ENCODE data around the gene CCL11. TPM values are rescaled to one million over a fixed set of nuclear protein-coding genes. Genes with fewer than 3 reads are reported as not detected.

The CCL11 gene
- total and polyA plus RNA-seq, 2 of the 8 experiments (the other 6 are each of a cell fraction or from before 2014, with no cell fraction given): not detected

DNA sequence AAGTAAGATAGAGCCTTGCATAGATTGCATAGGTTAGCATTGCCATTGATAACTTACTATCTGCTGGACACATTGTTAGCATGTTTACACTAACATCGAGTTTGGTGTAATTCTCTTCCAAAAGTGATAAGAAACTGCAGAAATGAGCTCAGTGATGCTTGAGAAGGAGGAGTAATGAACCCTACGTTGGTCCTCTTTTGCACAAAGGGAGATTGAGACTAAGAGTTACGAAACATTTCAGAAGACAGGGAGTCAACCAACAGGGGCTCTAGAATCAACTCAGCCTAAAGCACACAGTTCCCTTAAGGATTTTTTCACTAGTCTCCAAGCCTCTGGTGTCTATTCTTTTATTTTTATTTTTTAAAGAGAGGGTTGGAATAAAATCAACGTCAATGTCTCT, 8.7 kb upstream of the CCL11 start (continued):
- TF ChIP-seq, protein P1, sequence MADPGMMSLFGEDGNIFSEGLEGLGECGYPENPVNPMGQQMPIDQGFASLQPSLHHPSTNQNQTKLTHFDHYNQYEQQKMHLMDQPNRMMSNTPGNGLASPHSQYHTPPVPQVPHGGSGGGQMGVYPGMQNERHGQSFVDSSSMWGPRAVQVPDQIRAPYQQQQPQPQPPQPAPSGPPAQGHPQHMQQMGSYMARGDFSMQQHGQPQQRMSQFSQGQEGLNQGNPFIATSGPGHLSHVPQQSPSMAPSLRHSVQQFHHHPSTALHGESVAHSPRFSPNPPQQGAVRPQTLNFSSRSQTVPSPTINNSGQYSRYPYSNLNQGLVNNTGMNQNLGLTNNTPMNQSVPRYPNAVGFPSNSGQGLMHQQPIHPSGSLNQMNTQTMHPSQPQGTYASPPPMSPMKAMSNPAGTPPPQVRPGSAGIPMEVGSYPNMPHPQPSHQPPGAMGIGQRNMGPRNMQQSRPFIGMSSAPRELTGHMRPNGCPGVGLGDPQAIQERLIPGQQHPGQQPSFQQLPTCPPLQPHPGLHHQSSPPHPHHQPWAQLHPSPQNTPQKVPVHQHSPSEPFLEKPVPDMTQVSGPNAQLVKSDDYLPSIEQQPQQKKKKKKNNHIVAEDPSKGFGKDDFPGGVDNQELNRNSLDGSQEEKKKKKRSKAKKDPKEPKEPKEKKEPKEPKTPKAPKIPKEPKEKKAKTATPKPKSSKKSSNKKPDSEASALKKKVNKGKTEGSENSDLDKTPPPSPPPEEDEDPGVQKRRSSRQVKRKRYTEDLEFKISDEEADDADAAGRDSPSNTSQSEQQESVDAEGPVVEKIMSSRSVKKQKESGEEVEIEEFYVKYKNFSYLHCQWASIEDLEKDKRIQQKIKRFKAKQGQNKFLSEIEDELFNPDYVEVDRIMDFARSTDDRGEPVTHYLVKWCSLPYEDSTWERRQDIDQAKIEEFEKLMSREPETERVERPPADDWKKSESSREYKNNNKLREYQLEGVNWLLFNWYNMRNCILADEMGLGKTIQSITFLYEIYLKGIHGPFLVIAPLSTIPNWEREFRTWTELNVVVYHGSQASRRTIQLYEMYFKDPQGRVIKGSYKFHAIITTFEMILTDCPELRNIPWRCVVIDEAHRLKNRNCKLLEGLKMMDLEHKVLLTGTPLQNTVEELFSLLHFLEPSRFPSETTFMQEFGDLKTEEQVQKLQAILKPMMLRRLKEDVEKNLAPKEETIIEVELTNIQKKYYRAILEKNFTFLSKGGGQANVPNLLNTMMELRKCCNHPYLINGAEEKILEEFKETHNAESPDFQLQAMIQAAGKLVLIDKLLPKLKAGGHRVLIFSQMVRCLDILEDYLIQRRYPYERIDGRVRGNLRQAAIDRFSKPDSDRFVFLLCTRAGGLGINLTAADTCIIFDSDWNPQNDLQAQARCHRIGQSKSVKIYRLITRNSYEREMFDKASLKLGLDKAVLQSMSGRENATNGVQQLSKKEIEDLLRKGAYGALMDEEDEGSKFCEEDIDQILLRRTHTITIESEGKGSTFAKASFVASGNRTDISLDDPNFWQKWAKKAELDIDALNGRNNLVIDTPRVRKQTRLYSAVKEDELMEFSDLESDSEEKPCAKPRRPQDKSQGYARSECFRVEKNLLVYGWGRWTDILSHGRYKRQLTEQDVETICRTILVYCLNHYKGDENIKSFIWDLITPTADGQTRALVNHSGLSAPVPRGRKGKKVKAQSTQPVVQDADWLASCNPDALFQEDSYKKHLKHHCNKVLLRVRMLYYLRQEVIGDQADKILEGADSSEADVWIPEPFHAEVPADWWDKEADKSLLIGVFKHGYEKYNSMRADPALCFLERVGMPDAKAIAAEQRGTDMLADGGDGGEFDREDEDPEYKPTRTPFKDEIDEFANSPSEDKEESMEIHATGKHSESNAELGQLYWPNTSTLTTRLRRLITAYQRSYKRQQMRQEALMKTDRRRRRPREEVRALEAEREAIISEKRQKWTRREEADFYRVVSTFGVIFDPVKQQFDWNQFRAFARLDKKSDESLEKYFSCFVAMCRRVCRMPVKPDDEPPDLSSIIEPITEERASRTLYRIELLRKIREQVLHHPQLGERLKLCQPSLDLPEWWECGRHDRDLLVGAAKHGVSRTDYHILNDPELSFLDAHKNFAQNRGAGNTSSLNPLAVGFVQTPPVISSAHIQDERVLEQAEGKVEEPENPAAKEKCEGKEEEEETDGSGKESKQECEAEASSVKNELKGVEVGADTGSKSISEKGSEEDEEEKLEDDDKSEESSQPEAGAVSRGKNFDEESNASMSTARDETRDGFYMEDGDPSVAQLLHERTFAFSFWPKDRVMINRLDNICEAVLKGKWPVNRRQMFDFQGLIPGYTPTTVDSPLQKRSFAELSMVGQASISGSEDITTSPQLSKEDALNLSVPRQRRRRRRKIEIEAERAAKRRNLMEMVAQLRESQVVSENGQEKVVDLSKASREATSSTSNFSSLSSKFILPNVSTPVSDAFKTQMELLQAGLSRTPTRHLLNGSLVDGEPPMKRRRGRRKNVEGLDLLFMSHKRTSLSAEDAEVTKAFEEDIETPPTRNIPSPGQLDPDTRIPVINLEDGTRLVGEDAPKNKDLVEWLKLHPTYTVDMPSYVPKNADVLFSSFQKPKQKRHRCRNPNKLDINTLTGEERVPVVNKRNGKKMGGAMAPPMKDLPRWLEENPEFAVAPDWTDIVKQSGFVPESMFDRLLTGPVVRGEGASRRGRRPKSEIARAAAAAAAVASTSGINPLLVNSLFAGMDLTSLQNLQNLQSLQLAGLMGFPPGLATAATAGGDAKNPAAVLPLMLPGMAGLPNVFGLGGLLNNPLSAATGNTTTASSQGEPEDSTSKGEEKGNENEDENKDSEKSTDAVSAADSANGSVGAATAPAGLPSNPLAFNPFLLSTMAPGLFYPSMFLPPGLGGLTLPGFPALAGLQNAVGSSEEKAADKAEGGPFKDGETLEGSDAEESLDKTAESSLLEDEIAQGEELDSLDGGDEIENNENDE (IDR thresholded peaks at IDR 0.05; ENCODE audit: insufficient replicate concordance, low read length): no peak
- TF ChIP-seq SIRT6 (IDR thresholded peaks at IDR 0.05; ENCODE audit: low read length) (no peak), HDAC6 (IDR thresholded peaks at IDR 0.05; ENCODE audit: low read depth, low read length) (no peak), CHD1 (IDR thresholded peaks at IDR 0.05; ENCODE audit: low read depth, low read length) (no peak), SP2 (IDR thresholded peaks at IDR 0.05; ENCODE audit: low read length) (no peak)
